AG09309 (cell line): ENCODE measurements around the gene RALGPS2.

Experiments
- DNase-seq: peaks from one replicate; pipeline ENCODE4 v3.0.0-alpha.2; 2010; ENCODE audit warnings: low read depth
- H3K4me3 ChIP-seq: 2 replicates; pipeline ENCODE4 v1.5.1; 2011; ENCODE audit warnings: mild to moderate bottlenecking, low read depth, low read length, moderate library complexity; ENCODE audit not compliant: control insufficient read depth
- TF ChIP-seq, protein P1 (sequence below): IDR thresholded peaks from 2 replicates; pipeline ENCODE4 v1.5.1; 2011; ENCODE audit warnings: mild to moderate bottlenecking, low read depth, low read length, inconsistent platforms; ENCODE audit not compliant: insufficient read depth, control insufficient read depth; ENCODE audit errors: missing control alignments

Gene RALGPS2

DNA sequence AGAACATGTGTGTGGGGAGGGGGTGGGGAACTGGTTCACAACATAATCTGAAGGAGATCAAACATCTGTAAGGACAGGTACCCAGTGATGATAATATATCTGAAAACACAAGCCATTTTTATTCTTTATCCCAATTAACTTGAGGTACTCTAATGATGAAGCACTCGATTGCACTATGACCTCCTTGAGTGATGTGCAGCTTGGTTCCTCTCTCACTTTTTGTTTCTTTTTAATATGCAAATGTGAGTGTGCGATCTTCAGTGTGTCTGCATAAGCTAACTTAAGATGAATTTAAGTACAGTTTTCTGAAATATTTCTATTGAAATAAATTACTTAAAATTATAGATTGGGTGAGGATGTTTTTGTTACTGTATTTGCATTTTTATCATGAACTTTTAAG, 196.5 kb downstream of the RALGPS2 start:
- H3K4me3 ChIP-seq: no peak overlapping the region
- no peak for DNase-seq
- TF ChIP-seq, protein P1, sequence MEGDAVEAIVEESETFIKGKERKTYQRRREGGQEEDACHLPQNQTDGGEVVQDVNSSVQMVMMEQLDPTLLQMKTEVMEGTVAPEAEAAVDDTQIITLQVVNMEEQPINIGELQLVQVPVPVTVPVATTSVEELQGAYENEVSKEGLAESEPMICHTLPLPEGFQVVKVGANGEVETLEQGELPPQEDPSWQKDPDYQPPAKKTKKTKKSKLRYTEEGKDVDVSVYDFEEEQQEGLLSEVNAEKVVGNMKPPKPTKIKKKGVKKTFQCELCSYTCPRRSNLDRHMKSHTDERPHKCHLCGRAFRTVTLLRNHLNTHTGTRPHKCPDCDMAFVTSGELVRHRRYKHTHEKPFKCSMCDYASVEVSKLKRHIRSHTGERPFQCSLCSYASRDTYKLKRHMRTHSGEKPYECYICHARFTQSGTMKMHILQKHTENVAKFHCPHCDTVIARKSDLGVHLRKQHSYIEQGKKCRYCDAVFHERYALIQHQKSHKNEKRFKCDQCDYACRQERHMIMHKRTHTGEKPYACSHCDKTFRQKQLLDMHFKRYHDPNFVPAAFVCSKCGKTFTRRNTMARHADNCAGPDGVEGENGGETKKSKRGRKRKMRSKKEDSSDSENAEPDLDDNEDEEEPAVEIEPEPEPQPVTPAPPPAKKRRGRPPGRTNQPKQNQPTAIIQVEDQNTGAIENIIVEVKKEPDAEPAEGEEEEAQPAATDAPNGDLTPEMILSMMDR: no peak

DNA sequence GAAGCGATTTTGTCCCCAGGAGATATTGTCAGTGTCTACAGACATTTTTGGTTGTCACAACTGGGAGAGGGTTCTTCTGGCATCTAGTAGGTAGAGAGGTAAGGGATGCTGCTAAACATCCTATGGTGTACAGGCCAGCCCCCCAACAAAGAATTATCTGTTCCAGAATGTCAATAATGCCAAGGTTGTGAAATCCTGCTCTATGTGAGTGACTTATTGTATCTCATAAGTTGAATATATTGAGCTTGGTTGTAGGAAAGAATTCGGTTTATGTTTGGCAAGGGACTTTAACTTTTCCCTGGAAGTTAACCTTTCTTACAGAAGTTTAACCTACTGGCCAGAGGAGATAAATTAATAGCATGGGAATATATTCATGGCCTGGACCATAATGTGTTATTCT, 198.5 kb downstream of the RALGPS2 start:
- TF ChIP-seq, protein P1: no peak
- H3K4me3 ChIP-seq: no peak overlapping the region
- no peak for DNase-seq

DNA sequence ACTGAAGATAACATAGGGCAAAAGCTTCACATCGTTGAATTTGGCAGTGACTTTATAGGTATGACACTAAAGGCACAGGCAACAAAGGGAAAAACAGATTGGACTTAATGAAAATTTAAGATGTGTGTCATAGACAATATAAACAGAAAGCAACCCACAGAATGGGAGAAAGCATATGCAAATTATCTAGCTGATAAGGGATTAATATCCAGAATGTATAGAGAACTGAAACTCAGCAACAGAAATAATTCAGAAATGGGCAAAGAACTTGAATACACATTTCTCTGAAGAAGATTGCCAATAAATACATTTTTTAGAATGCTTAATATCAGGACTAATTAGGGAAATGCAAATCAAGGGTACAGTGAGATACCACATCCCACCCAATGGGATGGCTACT, 201.0 kb downstream of the RALGPS2 start:
- no peak overlapping the region for H3K4me3 ChIP-seq
- no peak for DNase-seq
- TF ChIP-seq, protein P1: no peak

DNA sequence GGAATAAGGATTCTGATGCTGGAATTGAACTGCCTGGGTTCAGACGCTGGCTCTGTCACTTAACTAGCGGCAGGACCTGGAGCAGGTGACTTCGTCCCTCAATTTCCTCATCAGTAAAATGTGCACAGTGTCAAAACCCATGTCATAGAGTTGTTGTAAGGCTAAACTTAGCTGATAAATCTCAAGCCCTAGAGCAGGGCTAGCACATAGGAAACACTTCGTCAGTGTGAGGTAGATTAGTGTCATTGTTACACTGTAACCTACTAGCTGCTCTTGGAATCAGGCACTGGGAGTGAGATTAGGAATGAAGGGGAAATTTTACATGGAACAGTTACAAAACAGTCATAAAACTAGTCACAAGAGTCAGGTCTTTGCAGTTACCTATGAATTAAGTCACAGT, 202.0 kb downstream of the RALGPS2 start:
- H3K4me3 ChIP-seq: no peak overlapping the region
- DNase-seq: no peak
- TF ChIP-seq, protein P1: no peak

DNA sequence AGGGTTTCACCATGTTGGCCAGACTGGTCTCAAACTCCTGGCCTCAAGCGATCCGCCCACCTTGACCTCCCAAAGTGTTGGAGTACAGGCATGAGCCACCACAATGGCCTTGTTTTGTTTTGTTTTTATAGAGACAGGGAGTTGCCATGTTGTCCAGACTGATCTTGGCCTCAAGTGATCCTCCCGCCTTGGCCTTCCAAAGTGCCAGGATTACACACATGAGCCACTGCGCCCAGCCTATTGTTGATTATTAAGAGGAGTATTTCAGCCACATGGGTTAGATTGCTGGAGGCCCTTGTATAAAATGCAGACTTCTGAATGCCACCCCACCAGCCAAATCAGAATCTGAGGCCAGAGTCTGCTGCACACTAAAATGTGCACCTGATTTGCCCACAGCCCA, 203.0 kb downstream of the RALGPS2 start:
- DNase-seq: no peak
- no peak overlapping the region for H3K4me3 ChIP-seq
- TF ChIP-seq, protein P1: no peak

DNA sequence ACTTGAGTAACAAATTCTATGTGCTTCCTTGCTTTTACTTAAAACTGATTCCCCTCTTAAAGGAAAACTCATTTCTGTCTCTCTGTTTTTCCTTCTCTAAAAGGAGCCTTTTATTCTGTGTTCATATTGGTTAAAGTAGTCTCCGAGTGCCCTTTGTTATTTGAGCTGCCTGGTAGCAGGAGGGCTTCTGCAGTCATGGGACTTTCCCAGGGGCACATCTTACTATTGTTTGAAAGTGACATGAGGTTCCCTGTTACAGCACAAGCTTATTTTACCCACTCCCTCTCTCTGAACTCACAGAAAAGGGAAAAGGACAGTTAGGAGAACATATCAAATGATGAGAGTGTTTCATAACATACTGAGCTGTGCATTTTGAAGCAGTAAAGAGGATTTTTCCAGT, 203.9 kb downstream of the RALGPS2 start:
- no peak for DNase-seq
- H3K4me3 ChIP-seq: no peak overlapping the region
- TF ChIP-seq, protein P1: no peak
